ENCODE data around the gene C11orf24.

DNA sequence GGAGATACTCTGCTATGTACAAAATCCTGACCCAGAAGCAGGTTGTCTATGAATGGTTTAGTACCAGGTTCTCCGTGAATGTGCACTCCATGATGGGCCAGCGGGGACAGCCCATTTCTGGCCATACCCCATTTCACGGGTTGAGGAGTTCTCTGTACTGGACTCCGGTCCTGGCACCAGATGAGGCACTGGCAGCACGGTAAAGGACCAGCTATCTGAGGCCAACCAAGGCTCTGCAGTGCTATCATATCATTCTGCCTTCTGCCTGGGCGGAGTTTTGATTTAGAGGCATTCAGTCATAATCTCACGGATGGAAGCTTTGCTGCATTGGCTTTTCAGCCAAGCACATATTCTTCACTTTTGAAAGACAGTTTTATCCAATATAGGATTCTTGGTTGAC lies 40.2 kb downstream of the C11orf24 start:
- TF ChIP-seq BMI1 (IDR thresholded peaks at IDR 0.05; ENCODE audit: low read length) (no peak), CTBP1 (IDR thresholded peaks at IDR 0.05; ENCODE audit: borderline replicate concordance) (no peak), EZH2 (IDR thresholded peaks at IDR 0.05; ENCODE audit: borderline replicate concordance, low read depth, low read length) (no peak), ETS2 (tag; IDR thresholded peaks at IDR 0.05; ENCODE audit: borderline replicate concordance, poor library complexity, severe bottlenecking) (no peak)
- TF ChIP-seq, protein P1, sequence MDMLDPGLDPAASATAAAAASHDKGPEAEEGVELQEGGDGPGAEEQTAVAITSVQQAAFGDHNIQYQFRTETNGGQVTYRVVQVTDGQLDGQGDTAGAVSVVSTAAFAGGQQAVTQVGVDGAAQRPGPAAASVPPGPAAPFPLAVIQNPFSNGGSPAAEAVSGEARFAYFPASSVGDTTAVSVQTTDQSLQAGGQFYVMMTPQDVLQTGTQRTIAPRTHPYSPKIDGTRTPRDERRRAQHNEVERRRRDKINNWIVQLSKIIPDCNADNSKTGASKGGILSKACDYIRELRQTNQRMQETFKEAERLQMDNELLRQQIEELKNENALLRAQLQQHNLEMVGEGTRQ (CRISPR knock-in tag; IDR thresholded peaks at IDR 0.05) = no peak
